Mesendoderm (in vitro differentiated cells): ENCODE data around the gene SYNPO.

Experiments
- DNase-seq: peaks from one replicate; pipeline ENCODE4 v3.0.0; 2013
- H2AK5ac ChIP-seq: 2 replicates; pipeline ENCODE4 v1.6.1; 2013; ENCODE audit warnings: low read length, inconsistent platforms
- H2BK120ac ChIP-seq: 2 replicates; pipeline ENCODE4 v1.6.1; 2013; ENCODE audit warnings: low read depth, mild to moderate bottlenecking, low read length, moderate library complexity, mixed read lengths
- H2BK15ac ChIP-seq: replicated peaks from 2 replicates; pipeline ENCODE4 v1.6.1; 2013; ENCODE audit warnings: low read depth, mild to moderate bottlenecking, moderate library complexity
- H2BK5ac ChIP-seq: 2 replicates; pipeline ENCODE4 v1.6.1; 2013; ENCODE audit warnings: low read length, inconsistent platforms
- H3K18ac ChIP-seq: 2 replicates; pipeline ENCODE4 v1.6.1; 2013; ENCODE audit warnings: mild to moderate bottlenecking, low read length, mixed read lengths
- H3K23ac ChIP-seq: one replicate; pipeline ENCODE4 v1.6.1; 2013; ENCODE audit warnings: low read length
- H3K27ac ChIP-seq: 2 replicates; pipeline ENCODE4 v1.5.1; 2013; ENCODE audit warnings: low read depth, mild to moderate bottlenecking, inconsistent platforms, low read length, moderate library complexity
- H3K27me3 ChIP-seq: 2 replicates; pipeline ENCODE4 v1.6.1; 2013; ENCODE audit warnings: low read length, control low read depth, mild to moderate bottlenecking, inconsistent platforms; ENCODE audit not compliant: insufficient read depth, poor library complexity
- H3K36me3 ChIP-seq: 2 replicates; pipeline ENCODE4 v1.6.1; 2013; ENCODE audit warnings: low read length, inconsistent platforms; ENCODE audit not compliant: control insufficient read depth, insufficient read depth
- H3K4ac ChIP-seq: one replicate; pipeline ENCODE4 v1.6.1; 2013; ENCODE audit warnings: low read depth, mild to moderate bottlenecking, low read length, moderate library complexity
- H3K4me1 ChIP-seq: 2 replicates; pipeline ENCODE4 v1.6.1; 2013; ENCODE audit warnings: low read depth, low read length, inconsistent platforms; ENCODE audit not compliant: control insufficient read depth
- H3K4me2 ChIP-seq: 2 replicates; pipeline ENCODE4 v1.6.1; 2013; ENCODE audit warnings: low read length
- H3K4me3 ChIP-seq: 2 replicates; pipeline ENCODE4 v1.5.1; 2013; ENCODE audit warnings: mild to moderate bottlenecking, low read length
- H3K56ac ChIP-seq: one replicate; pipeline ENCODE4 v1.6.1; 2013; ENCODE audit warnings: low read length
- H3K79me1 ChIP-seq: 2 replicates; pipeline ENCODE4 v1.6.1; 2013; ENCODE audit warnings: low read length, inconsistent platforms
- H3K79me2 ChIP-seq: 2 replicates; pipeline ENCODE4 v1.6.1; 2013; ENCODE audit warnings: mild to moderate bottlenecking, low read length; ENCODE audit not compliant: control insufficient read depth, insufficient read depth
- H3K9ac ChIP-seq: 2 replicates; pipeline ENCODE4 v1.6.1; 2013; ENCODE audit warnings: low read length, inconsistent platforms
- H4K5ac ChIP-seq: one replicate; pipeline ENCODE4 v1.6.1; 2013; ENCODE audit warnings: low read length
- H4K8ac ChIP-seq: one replicate; pipeline ENCODE4 v1.6.1; 2013; ENCODE audit warnings: low read depth, mild to moderate bottlenecking, control low read depth, low read length, moderate library complexity
- WGBS: extraction: QIAGEN DNeasy Blood & Tissue Kit; methylation state at CpG from one replicate; pipeline ENCODE4 v1.1.7; 2013; ENCODE audit warnings: low lambda C conversion rate, missing lambda C conversion rate; ENCODE audit not compliant: insufficient coverage; ENCODE audit errors: extremely low coverage; 5-methylcytosine and 5-hydroxymethylcytosine counted together

The SYNPO gene

DNA sequence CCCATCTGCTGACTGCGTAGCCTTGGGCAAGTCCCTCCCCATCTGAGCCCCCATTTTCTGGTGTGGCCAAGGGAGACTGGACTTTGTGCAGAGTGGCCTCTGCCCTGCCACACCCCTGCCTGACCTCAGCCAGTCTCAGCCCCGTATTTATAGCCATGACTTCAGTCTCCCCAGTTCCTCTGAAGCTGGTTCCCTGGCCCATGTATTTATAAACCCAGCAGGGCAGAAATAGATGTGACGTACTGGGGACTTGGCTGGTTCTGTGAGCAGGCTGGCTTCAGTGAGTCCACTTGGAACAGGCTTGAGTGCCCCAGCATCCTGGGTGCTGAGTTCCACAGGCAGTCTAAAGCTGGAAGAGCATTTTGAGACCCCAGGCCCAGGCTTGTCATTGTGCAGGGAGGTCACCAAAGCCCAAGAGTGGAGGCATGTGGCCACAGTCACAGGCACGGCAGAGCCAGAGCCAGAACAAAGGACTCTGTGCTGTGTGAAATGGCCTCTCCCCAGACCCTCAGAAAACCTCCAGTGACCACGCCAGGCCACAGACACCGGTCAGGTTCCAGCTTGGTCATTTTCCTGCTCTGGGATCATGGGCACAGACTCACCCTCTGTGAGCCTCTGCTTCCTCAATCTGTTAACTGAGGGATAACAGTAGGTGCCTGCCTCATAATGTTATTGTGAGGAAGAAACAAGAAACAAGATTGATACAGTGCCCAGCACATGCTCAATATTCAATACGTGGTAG, 30.4 kb upstream of the SYNPO start:
- H3K4me2 ChIP-seq, result no peak overlapping the region
- no peaks in the 10 kb centered on the region for H3K27me3 ChIP-seq
- H3K27ac ChIP-seq, result no peak overlapping the region
- no peak overlapping the region for H3K9ac ChIP-seq
- no peak overlapping the region for H2BK15ac ChIP-seq
- H3K56ac ChIP-seq, result no peak overlapping the region
- no peak overlapping the region for H2AK5ac ChIP-seq
- DNase-seq, result no peak
- H2BK5ac ChIP-seq, result no peak overlapping the region
- no peaks in the 10 kb centered on the region for H3K79me2 ChIP-seq
- H4K8ac ChIP-seq, result no peak overlapping the region
- no peak overlapping the region for H3K4me3 ChIP-seq
- H3K4ac ChIP-seq, result no peak overlapping the region
- H3K18ac ChIP-seq, result no peak overlapping the region
- no peak overlapping the region for H4K5ac ChIP-seq
- no peaks in the 10 kb centered on the region for H3K79me1 ChIP-seq
- no peaks in the 10 kb centered on the region for H3K4me1 ChIP-seq
- H3K36me3 ChIP-seq, result no peaks in the 10 kb centered on the region
- no peak overlapping the region for H2BK120ac ChIP-seq
- peak overlapping the region; percentile 24 for H3K23ac ChIP-seq
- WGBS, result no CpG with 5 or more reads among the region's 7 CpGs

DNA sequence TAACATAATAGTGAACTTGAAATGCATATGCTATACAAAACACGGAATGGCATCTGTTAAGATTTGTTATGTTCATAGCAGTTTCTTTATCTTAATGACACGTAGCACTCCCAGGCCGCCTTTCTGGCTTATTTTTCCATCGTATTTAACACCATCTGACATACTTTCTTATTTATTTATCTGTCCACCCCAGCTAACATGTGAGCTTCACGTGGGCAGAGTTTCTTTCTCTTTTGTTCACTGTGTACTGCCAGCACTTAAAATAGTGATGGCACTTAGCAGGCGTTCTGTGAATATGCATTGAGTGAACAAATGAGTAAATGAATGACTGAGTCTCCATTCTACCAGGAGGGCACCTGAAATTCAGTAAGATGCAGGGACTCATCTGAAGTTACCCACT, 29.4 kb upstream of the SYNPO start:
- H3K4me1 ChIP-seq, result no peaks in the 10 kb centered on the region
- H4K8ac ChIP-seq, result no peak overlapping the region
- H2BK120ac ChIP-seq, result no peak overlapping the region
- no peak overlapping the region for H3K9ac ChIP-seq
- H3K4me3 ChIP-seq, result no peak overlapping the region
- no peak overlapping the region for H3K23ac ChIP-seq
- no peak overlapping the region for H2BK15ac ChIP-seq
- no peaks in the 10 kb centered on the region for H3K79me2 ChIP-seq
- H2BK5ac ChIP-seq, result no peak overlapping the region
- H2AK5ac ChIP-seq, result no peak overlapping the region
- H3K36me3 ChIP-seq, result no peaks in the 10 kb centered on the region
- no peak for DNase-seq
- H3K79me1 ChIP-seq, result no peaks in the 10 kb centered on the region
- no peak overlapping the region for H3K18ac ChIP-seq
- H3K4me2 ChIP-seq, result no peak overlapping the region
- WGBS, result no CpG with 5 or more reads among the region's 6 CpGs
- no peaks in the 10 kb centered on the region for H3K27me3 ChIP-seq
- no peak overlapping the region for H4K5ac ChIP-seq
- no peak overlapping the region for H3K56ac ChIP-seq
- no peak overlapping the region for H3K4ac ChIP-seq
- H3K27ac ChIP-seq, result no peak overlapping the region

DNA sequence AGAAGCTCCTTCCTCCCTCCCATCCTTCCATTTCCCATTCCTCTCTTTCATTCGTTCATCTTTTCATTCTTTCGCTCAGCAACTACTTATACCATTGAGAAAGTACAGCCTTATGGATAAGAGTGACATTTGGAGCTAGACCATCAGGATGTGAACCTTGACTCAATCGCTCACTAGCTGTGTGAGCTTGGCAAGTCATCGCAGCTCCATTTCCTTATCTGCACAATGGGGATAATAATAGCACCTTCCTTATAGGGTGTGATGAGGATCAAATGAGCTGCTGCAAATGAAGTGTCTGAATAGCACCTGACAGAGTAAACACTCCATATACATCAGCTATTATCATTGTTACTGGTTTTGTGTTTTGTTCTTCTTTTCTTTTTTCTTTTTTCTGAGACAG, 28.1 kb upstream of the SYNPO start:
- Histone ChIP-seq H3K23ac (no peak overlapping the region), H3K4ac (no peak overlapping the region), H3K9ac (no peak overlapping the region), H3K4me2 (no peak overlapping the region), H3K18ac (no peak overlapping the region), H2BK5ac (no peak overlapping the region), H3K27ac (no peak overlapping the region), H3K4me3 (no peak overlapping the region), H3K56ac (no peak overlapping the region), H4K8ac (no peak overlapping the region), H3K4me1 (no peaks in the 10 kb centered on the region), H2BK120ac (no peak overlapping the region), H3K79me1 (no peaks in the 10 kb centered on the region), H2BK15ac (no peak overlapping the region), H3K36me3 (no peaks in the 10 kb centered on the region), H4K5ac (no peak overlapping the region), H3K79me2 (no peaks in the 10 kb centered on the region), H3K27me3 (no peaks in the 10 kb centered on the region), H2AK5ac (no peak overlapping the region)
- DNase-seq, result no peak
- 100% methylated on average over 2 of the region's 4 CpGs for WGBS

DNA sequence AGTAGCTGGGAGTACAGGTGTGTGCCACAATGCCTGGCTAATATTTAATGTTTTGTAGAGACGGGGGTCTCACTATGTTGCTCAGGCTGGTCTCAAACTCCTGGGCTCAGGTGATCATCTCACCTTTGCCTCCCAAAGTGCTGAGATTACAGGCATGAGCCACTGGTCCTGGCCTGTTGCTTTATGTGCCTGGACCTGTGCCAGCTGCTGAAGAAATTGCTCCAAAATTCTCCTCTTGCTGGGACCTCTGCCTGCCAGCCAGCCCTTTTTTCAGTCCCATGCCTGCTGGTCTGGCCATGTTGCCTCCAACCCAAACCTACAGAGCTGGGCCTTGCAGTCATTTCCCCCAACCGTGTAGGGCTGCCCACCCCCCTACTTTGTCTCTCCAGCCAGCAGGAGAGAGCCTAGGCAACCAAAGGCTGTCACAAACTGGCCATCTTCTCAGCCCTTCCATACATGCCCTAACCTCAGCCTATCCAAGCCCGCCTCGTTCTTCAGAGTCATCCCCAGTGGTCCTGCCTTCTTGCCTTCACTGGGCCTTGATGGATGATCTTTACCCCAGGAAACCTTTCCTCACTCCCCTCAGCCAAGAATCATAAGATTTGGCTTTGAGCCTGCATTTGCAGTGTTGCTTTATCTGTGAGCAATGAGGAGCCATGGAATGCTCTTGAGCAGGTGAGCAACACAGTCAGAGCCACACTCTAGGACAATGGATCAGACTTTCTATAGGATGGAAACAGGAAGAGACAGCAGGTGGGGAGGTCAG, 27.4 kb upstream of the SYNPO start:
- Histone ChIP-seq H3K36me3 (no peaks in the 10 kb centered on the region), H3K79me1 (no peaks in the 10 kb centered on the region), H4K5ac (no peak overlapping the region), H2BK5ac (no peak overlapping the region), H3K56ac (no peak overlapping the region), H3K4me2 (no peak overlapping the region), H2BK15ac (no peak overlapping the region), H3K4me3 (no peak overlapping the region), H3K27me3 (no peaks in the 10 kb centered on the region), H3K9ac (no peak overlapping the region), H2AK5ac (no peak overlapping the region), H2BK120ac (no peak overlapping the region), H3K4me1 (no peaks in the 10 kb centered on the region), H3K23ac (no peak overlapping the region), H3K4ac (no peak overlapping the region), H3K27ac (no peak overlapping the region), H4K8ac (no peak overlapping the region), H3K79me2 (no peaks in the 10 kb centered on the region), H3K18ac (no peak overlapping the region)
- no CpG with 5 or more reads among the region's 4 CpGs for WGBS
- no peak for DNase-seq

DNA sequence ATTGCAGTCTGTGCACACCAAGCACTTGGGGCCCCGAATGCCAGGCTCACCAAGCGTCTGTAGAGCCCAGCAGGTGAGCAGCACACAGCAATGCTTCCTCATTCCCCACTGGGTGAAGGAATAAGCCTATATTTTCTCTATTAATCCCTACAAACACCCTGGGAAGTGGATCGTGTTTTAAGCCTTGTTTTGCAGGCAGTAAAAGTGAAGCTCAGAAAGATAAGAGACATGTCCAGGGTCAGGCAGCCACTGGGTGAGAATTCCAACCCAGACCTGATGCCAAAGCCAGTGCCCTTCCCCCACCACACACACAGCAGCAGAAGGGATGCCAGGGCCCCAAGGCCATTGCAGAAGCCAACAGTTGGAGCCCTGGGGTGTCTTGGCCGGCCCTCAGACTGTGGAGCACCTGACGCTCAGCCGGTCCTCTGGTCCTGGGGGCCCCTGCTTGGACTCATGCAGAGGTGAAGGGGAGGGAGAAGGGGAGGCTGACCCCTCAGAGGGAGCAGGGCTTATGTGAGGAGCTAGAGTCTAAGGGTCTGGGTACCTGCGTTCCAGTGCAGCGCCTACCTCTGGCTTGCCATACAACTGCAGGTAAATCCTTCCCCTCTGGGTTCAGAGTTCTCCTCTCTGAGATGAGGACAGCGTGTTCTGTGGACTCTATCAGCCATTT, 26.3 kb upstream of the SYNPO start:
- no peak overlapping the region for H3K4ac ChIP-seq
- no peak overlapping the region for H2AK5ac ChIP-seq
- no peak overlapping the region for H3K27ac ChIP-seq
- H3K4me3 ChIP-seq, result no peak overlapping the region
- DNase-seq, result no peak
- no peaks in the 10 kb centered on the region for H3K36me3 ChIP-seq
- H2BK5ac ChIP-seq, result no peak overlapping the region
- no peak overlapping the region for H2BK120ac ChIP-seq
- no peak overlapping the region for H3K56ac ChIP-seq
- no peaks in the 10 kb centered on the region for H3K79me1 ChIP-seq
- no peak overlapping the region for H3K4me2 ChIP-seq
- H4K8ac ChIP-seq, result no peak overlapping the region
- no peaks in the 10 kb centered on the region for H3K79me2 ChIP-seq
- WGBS, result no CpG with 5 or more reads among the region's 9 CpGs
- H2BK15ac ChIP-seq, result no peak overlapping the region
- no peak overlapping the region for H3K9ac ChIP-seq
- no peak overlapping the region for H3K23ac ChIP-seq
- H3K18ac ChIP-seq, result no peak overlapping the region
- no peaks in the 10 kb centered on the region for H3K27me3 ChIP-seq
- no peaks in the 10 kb centered on the region for H3K4me1 ChIP-seq
- H4K5ac ChIP-seq, result no peak overlapping the region
